GM19193 (cell line): Measurements from ENCODE around the gene AGAP1.

ENCODE experiments used
- POLR2A ChIP-seq: IDR thresholded peaks from 4 replicates; pipeline ENCODE4 v1.6.1; 2011; ENCODE audit not compliant: insufficient read depth, insufficient read length; ENCODE audit errors: extremely low read depth

Gene AGAP1

DNA sequence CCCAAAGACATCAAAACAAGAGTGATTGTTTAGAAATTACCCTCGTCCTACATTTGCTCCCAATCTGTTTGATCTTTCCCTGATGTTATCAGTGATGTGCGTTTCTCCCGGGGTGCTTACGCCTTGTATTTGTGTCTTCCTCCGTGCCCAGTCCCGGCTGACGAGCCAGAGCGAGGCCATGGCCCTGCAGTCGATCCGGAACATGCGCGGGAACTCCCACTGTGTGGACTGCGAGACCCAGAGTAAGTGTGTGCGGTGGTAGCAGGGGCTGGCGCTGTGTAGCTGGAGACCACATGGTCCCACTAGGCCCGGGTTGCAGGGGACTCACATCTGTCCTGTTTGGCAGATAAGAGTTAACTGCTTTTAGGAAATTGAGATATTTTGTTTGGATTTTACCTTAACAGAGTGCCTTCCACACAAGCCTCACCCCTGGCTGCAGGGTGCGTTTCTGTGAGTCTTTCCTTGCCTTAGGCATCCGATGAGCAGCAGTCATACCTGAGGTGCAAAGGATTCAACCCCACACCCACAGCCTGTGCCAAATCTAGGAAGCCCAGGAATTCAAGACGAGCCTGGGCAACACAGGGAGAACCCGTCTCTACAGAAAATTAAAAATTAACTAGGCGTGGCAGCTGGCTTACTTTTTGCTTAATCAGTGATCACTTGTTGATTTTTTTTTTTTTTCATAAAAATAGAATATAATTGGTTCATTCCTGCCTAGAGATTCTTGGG is 546.9 kb downstream of the AGAP1 start:
- no peak for TF ChIP-seq POLR2A

DNA sequence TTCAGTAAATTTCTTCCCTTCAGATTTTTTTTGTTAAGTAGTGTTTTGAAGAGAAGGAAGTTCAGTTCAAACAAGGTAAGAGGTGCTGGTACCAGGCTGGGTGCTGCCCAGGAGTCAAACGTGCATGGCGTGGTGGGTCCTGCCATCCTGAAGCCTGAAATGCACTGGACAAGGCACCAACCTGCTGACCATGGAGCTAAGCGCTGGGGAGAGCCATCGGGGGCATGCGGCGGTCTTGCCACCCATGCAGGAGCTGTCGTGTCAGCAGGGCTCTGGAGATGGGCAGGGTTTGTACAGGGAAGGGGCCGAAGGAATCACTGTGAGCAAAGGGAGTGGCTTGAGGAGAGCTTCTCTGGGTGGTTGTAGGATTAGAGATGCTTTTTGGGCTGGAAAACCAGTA is 547.8 kb downstream of the AGAP1 start:
- TF ChIP-seq POLR2A, result no peak

DNA sequence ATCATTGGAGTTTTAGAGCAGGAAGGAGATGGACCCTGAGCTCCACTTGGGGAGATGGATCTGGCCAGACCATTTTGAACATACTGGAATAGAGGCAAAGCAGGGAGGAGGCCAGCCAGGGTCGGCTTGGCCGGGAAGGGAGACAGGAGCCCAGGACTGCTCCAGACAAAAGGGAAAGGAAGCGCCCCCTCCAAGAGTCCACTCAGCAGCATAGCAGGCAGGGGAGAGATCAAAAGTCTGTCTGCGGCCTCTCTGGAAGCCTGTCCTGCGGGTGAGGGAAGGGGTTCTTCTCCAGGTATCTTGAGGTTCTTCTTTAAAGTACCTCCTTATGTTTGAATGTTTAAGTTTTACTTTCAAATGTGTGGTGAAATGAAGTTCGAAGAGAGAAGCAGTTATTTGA is 548.2 kb downstream of the AGAP1 start:
- TF ChIP-seq POLR2A, result no peak

DNA sequence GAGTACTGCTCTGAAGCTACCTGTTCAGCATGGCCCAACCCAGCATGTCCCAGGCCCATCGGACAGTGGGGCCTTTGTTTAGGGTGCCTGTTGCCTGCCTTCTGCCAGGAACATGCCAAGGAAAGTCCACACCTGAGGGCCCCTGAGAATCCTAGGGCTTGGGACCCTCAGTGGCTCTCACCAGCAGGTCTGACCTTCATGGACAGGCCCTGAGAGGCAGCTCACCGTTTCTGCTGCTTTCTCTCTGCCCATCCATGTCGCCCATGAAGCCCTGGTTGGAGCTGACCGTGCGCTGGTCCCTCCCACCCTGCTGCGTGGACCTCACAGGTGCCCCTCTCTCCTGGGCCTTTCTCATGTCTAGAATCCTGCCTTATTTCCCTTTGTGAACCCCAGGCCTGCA is 550.3 kb downstream of the AGAP1 start:
- TF ChIP-seq POLR2A, result no peak

DNA sequence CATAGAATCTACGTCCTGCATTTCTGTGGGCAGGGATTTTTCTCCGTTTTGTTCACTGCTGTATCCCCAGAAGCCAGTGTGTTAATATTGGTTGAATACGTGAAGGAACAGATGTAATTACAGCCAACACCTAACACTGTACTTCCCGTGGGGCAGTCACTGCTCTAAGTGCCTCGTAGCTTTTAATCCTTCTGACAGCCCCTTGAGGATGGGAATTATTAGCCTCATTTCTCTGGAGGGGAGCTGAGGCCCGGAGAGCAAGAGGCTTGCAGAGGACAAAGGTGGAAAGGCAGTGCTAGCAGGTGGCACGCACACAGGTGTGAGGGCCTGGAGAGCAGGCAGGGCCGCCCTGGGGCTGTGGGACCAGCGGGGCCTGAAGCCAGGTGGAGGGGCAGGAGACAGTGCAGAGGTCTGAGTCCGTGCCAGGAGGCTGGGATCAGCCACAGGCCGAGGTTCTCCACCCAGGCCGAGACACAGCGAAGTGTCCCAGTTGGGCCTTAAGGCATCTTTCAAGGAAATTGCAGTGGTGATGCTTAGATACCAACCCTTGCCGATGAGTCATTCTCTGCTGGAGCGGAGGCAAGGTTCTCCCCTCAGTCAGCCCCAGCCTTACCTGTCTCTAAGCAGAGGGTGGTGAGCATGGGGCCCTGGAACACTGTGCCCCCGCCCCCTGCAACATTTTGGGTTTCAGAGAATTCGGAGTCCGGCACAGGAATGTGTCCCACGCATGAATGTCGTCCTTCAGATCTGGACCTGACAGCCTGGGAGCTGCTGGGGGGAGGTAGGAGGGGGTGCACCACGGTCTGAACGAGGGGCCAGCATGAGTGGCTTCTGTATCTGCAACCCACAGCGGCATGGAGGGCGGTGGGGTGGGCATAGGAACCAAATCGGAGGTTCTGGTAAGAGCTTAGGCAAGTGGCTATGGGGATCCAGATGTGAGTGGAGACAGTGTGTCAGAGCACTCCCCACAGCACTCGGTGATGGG is 551.7 kb downstream of the AGAP1 start:
- no peak for TF ChIP-seq POLR2A

DNA sequence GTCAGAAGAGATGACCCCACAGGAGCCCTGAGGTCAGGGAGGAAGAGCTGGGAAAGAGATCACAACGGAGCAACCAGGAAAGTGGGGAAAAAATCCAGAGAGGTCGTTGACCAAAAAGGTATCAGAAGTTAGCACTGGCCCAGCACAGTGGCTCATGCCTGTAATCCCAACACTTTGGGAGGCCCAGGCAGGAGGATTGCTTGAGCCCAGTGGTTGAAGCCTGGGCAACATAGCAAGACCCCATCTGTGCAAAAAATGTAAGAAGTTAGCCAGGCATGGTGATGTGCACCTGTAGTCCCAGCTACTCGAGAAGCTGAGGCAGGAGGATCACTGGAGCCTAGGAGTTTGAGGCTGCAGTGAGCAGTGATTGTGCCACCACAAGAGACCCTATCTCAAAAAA is 552.9 kb downstream of the AGAP1 start:
- no peak for TF ChIP-seq POLR2A

DNA sequence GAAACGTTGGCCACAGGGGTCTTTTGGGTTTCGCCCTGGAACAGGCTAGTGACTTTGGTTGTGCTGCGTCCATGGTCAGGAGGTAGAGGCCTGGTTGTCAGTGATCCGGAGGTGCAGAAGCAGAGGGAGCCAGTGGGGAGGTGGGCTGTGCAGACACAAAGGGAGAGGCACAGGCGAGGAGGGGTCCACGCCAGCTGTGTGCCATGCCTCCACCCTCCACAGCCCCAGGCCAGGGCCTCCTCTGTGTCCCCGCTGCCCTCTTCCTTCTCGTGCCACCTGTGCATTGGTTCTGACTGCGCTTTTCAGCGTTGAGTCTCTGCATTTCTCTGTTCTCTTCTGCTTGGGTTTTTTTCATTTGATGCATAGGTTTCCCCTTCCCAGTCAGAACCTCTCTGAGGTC is 553.3 kb downstream of the AGAP1 start:
- no peak for TF ChIP-seq POLR2A

DNA sequence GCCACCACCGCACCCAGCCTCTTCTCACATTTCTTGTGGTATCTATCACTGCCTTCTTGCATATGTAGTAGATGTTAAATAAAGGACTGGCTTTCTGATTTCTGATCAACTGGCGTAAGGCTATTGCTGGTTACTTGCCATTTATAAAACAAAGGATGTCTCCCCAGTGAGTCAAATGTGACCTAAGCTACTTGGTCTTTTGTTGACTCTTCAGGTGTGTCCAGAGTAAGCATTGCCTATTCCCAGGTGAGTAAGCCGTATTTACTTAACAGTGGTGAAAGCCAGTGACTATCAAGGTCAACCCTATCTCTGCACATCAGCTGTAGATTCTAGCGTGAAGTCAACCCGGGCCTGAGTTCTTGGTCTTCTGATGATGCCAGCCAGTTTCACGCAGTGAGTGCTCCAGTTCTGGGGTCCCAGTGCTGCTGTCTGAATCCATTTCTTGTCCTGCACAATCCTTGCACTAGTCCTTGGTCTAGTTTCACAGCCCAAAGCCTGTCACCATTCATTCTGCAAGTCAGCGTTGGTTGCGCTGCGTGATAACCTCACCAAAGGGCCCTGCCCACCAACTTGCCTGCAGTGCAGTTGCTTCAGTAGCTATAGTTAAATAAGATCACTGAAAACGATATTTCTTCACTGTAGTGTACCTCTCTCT is 554.2 kb downstream of the AGAP1 start:
- TF ChIP-seq POLR2A, result no peak

DNA sequence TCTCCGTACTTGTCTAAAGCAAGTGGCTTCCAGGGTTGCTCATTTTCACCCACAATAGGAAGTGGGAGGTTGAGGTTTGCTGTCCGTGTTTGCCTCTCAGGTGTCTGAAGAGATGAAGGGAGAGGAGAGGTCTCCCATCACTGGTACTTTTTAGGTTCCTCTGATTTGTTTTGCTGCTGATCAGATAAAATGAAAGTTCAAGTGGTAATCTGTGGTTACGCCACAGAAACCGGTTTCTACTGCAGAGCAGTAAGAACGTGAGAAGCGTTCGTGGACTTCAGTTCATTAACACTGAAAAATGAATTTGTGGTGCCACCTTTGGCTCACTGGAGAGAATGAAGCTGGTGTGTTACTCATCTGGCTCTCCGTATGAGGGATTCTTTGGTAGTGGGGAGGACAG is 556.1 kb downstream of the AGAP1 start:
- TF ChIP-seq POLR2A, result no peak

DNA sequence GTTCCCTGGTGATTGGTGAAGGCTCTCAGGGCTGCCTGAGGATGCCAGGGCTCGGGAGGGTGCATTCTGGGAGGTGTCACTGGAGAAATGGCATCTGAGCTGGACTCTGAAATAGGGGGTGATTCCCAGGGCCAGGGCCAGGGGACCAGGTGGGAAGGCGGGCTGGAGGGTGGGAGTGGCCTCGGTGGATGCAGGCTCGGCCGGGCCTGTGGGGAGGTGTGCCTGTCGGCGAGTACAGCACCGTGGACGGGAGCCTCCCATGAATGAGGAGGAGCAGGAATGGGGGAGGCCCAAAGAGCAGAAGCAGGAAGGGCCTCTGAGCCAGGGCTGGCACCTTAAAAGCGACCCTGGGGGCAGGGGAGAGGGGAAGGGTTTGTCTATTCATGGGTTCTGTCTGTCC is 557.5 kb downstream of the AGAP1 start:
- no peak for TF ChIP-seq POLR2A

DNA sequence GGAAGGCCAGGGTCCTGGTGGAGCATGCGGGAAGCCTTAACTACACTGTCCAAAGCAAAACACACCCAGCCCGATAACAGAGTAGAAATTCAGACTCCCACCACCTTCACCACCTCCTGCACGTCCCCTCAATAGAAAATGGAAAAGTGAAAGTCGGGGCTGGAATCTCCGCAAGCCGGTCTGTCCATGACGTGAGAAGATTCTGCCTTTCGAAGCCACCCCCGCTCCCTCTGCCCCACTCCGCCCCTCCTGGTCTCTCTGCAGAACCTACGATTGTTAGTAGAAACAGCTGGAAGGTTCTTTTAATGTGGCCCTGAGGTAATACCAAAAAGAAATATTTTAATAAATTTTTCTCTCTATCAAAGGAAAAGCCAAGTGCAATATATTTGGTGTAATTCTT is 558.0 kb downstream of the AGAP1 start:
- TF ChIP-seq POLR2A, result no peak

DNA sequence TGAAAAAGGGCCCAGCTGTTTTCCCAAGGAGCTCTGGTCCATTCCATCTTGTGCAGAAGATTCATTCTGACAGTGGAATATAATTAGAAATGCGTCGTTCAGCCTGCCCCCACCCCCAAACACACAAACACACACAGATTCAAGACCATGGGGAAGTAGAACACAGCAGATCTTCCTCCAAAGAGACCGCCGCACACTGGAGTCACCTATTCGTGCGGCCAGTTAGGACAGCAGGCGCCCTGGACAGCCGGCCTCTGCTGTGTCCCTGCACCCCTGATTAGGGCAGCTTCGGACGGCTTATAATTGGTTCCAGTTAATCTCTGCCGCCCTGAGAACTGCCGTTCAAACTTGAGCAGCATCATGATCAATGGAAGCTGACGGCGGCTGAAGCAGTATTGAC is 558.4 kb downstream of the AGAP1 start:
- no peak for TF ChIP-seq POLR2A

DNA sequence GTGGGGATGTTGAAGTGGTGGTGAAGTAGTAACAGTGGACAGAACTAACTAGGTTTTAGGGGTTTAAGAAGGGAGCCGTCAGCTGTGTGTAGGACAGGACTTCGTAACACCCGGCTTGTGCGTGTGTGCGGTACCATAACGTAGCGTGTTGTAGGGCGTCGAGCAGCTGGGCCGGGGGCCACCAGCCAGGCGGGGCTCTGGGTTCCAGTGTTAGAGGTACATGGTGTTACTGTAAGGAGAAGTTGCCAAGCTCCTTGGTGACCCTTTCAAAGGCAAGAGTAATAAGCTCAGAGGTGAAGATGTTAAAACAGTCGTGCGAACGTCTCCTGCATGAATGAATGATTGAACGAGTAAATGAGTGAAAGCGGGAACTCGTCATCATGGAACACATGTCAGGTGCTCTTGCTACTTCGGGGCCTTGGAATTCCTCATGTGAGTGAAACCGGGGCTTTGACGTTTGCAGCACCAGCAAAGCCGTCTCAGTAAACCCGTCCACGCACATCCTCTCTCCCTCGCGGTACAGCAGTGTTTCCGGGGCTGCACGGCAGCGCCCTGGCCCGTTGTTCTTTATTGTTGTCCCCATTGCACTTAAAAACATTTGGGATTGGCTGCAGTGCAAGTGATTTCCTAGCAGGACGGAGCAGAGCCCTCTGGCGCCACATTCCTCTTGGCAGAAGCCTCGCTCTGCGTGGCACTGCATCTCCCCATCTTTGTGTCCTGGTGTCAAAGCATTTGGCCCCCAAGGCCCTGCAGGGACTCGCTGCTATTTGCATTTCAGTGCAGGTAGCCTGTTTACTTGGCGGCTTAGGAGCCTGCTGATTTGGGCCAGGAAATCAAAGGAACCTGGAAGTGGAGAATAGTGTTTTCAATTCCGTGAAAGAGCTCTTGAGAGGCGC is 559.3 kb downstream of the AGAP1 start:
- no peak for TF ChIP-seq POLR2A

DNA sequence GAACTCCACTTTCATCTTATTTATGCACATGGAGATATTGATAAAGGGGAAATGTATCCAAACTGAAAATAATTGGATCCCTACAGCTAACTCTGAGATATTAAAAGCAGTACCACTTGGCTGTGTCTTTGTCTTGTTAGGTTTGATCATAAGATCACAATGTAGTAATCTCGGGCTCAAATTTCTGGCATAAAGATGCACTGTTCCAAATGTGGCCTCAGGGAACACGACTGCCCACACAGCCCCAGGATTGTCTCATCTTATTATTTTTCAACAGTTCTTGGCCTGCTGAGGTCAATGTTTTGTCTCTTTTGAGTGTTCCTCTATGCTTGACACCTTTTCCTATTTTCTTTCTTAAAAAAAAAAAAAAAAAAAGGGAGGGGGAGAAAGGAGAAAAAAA is 560.3 kb downstream of the AGAP1 start:
- no peak for TF ChIP-seq POLR2A
